ENCODE results near the gene C2orf68. TPM values are rescaled to one million over a fixed set of nuclear protein-coding genes. Genes with fewer than 3 reads are reported as not detected.
"Not testable (repeated sequence)": the region's sequence is repeated elsewhere in the genome, so short reads cannot be mapped to it uniquely, and the experiment has no call there.

Gene C2orf68
- total RNA-seq, 1 donor from 2014 or later: 24.7 TPM

DNA sequence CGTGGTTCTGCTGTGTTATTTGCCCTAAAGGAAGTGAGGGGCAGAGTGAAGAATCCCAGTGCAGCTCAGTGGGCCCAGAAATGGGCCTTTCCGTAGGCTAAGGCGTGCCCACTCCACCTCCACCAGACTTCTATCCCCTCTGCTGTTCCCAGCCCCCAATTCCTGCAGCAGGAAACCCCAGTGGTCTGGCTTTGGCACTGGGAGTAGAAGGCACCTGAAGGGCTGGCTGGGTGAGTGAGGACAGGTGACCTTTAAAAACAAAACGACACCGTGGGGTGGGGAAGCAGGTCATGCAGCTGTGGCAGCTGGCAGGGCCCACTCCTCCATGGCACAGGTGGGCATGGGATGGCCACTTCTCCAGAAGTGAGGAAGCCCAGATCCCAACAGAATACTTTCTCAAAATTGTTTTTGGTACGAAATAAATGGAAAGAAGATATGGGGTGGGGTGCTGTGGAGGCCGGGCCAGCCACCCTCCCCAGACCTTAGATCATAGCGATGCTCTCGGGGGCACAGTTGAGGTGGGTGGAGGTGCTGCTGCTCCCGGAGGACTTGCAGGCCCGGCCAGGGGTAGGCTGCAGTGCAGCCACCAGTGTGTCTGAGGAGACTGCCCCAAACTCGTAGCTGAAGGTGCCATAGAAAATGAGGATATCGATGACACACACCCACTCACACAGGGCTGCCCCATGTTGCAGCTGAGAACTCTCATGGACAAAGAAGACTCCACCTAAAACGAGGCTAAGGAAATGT lies 13.1 kb downstream of the C2orf68 start:
- DNase-seq: no peak

GRCh38 chr2:85597241-85597640 lies 14.6 kb downstream of the C2orf68 start:
- DNase-seq: no peak

DNA sequence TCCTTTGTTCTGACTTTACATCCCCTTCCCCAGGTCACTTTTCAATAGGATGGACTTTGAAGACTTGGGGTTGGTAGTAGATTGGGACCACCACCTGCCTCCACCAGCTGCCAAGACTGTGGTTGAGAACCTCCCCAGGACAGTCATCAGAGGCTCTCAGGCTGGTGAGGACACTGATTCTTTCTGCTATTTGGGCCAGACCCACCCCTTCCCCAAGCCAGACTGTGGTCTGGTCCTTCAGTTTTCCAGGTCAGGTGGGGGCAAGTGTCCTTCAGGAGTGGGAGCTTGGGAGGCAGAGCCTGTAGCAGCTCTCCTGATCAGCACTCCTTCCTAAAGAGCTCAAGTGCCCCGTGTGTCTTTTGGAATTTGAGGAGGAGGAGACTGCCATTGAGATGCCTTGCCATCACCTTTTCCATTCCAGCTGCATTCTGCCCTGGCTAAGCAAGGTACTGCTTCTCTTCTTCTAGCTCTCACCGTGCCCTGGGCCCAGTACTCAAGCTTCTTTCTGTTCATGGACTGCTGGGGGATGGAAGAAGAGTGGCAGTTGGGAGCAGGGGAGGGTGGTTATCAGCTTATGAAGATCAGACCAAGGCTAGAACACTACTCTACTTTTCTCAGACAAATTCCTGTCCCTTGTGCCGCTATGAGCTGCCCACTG lies 15.3 kb downstream of the C2orf68 start:
- no peak for DNase-seq

GRCh38 chr2:85596026-85596333 lies 15.9 kb downstream of the C2orf68 start:
- DNase-seq: no peak

DNA sequence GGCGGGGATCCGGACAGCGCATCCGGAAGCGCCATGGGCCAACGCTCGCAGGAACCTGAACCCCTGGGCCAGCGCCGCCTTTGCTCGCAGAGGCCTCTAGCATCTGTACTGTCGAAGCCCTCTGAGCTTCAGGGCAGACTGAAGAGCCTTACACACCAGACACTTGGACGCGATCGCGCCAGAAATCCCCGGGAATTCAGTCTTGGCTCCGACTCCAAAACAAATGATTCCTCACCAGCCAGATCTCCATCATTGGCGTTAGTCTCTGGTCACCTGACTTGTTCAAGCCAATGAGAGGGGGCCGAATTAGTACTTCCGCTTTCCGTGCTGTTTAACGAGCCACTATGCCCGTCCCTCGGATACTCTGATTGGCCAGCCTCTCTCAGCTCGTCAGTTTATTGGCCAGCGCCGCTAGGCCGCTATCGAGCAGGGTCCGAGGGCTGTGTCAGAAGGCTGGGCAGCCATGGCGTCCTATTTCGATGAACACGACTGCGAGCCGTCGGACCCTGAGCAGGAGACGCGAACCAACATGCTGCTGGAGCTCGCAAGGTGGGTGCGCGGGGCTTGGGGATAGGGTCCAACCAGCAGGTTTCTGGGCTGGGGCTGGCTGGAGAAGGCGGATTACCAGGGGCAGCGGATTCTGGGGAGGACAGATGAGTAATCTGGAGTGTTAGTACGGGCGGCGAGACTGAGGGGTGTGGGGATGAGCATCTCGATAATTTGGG lies 16.4 kb downstream of the C2orf68 start, which contains the start of gene RNF181:
Gene RNF181, plus strand, starts transcription at position 445 of the 725 bp plus-strand sequence. Its CDS starts 19 bp downstream, at position 464.
- DNase-seq: peak; percentile 99

DNA sequence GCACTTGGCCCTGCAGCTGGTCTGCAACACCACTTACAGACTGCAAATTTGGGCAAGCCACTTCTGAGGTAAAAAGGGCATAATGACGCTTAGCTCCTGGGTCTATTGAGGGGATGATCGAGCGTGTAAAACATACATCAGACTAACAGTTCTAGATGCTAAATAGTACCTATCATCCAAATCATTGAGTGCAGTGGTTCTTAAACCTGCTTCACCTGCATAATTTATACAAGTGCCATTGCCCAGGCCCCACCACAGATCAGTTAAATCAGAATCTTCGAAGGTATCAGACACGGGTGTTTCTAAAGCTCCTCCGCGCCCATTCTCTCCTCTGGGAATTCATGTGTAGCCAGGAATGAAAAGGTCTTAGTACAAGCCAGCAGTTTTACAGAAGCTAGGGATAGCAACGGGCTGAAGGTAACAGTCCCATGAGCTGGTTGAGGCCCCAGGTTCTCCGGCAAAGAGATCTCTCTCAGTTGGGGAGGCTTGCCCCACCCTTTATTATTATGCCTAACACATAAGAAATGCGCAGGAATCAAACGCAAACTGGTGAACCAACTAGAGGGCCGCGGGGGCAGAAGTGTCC lies 17.1 kb downstream of the C2orf68 start:
- no peak for DNase-seq

GRCh38 chr2:85593023-85593422 lies 18.8 kb downstream of the C2orf68 start:
- DNase-seq: no peak

- not testable (repeated sequence) for DNase-seq
These were observed 19.6 kb downstream of the C2orf68 start for GRCh38 chr2:85592299-85592698.

- peak; percentile 63 for DNase-seq
These were observed 20.3 kb downstream of the C2orf68 start for GRCh38 chr2:85591563-85591962.

GRCh38 chr2:85590950-85591349 lies 20.9 kb downstream of the C2orf68 start:
- DNase-seq: no peak

DNA sequence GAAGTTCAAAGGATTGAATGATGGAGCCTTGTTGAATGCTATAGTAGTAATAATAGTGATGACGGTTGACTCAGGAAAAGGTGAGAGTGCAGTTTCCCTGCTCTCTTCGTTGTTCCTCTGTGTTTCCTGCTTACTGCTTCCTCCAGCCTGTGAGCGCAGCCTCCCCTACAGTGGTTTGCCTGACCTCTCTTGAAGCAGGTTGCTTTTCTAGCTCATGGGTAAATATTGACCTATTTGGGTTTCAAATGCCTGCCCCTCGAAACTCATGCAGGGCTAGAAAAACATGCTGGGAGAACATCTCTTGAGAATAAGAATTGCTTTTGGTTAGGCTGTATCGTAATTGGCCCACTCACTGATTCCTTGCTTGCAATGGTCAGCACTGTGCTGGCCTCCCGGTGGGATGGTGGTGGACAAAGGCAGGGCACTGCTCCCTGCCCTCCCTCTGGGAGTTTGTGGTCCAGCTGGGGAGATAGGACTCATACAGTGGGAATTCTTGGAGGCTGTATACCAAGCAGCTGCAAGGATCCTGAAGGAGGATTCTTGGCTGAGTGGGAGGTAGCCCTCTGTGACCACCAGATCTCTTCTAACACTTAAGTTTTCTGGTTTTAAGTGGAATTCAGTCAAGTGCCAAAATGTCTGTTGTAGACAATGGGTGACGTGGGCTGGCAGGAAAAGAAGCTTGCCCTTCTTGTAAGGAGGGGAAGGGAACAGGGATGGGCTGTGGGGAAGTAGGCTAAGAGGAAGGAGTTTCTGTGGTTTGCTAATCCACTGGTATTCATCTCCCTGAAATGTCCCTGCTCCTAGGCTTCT lies 21.7 kb downstream of the C2orf68 start:
- peak; percentile 91 for DNase-seq

DNA sequence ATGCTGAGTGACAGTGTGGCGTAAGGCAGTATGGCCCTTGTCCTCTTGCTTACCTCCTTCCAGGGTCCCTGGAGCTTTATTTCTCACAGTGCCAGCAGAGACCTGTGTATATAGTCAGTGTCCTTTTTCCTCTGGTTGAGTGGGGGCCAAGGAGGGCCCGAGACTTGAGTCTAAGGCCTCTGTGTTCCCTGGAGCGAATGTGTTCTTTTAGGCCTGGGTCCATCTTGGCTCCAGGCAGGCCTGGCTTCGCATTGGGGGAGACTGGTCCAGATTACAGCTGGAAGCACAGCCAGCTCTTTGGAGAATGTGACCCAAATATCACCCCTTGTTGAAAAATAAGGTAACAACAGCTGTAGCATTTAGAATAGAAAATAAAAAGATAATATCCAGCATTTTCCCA lies 22.7 kb downstream of the C2orf68 start:
- no peak for DNase-seq

DNA sequence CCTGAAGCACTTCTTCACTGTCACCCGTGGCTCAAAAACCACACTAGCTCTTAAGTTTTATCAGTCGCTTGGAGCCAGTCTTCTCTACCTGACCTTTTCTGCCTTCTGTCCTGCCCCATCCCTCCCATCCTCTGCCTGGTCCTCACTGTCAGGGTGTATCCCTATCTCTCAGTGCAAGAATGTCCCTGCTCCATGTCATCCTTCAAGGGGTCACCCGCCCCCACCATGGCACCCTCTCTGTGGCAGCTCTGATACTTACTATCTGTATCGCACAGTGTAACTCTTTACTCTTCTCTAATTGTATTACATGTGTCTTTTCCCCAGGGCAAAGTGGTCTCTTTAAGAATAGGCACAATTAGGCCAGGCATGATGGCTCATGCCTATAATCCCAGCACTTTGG lies 23.2 kb downstream of the C2orf68 start:
- DNase-seq: no peak

DNA sequence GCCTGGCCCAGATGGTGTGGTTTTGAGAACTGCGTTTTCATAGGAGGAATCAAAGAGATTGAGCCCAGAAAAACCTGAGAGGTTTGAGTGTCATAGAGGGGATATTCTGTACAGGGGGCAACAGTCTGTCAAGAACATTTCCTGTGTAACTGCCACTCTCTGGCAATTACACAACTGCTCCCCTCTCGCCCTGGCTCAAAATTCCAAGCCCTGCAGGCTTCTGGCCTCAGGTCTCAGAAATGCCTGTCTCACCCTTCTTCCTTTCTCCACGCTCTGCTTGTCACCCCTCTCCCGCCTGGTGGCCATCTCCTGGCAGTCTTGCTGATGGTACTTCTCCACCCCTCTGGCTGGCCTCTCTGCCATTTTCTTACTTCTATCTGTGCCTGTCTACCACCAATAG lies 23.6 kb downstream of the C2orf68 start:
- no peak for DNase-seq

- peak; percentile 29 for DNase-seq
These were observed 26.1 kb downstream of the C2orf68 start for GRCh38 chr2:85585781-85586105.

- peak; percentile 86 for DNase-seq
These were observed 26.7 kb downstream of the C2orf68 start for GRCh38 chr2:85584857-85585780.

GRCh38 chr2:85584354-85584856 lies 27.5 kb downstream of the C2orf68 start, which contains the start of gene VAMP5:
VAMP5 (plus strand) TSS chr2:85584431; CDS start chr2:85584491, 60 bp downstream.
- DNase-seq: peak; percentile 46

GRCh38 chr2:85583667-85584353 lies 28.1 kb downstream of the C2orf68 start:
- peak; percentile 17 for DNase-seq

DNA sequence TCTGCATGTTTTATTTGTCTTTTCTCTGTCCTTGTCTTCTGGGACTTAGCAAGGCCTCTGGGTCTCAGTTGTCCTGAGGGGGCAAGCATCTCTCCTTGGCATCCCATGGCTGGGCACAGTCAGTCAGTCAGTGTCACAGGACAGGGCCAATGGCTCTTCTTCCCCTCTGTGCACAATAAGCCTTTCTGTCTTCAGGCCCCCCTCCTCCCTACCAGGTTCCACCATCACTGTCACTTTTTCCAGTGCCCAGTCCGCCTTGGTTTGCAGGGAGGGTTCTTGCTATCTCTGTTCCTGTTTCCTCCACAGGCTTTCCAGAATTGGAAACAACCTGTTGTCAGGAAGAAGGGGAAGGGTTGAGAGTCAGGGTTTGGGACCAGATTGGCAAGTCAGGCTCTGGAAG lies 29.4 kb downstream of the C2orf68 start:
- DNase-seq: no peak

- no peak for DNase-seq
These were observed 31.7 kb downstream of the C2orf68 start for GRCh38 chr2:85580206-85580605.
